Middle frontal gyrus (tissue), 1 donor: ENCODE data around the gene COL4A1.

Experiments
- DNase-seq: peaks from one replicate; pipeline ENCODE4 v3.0.0-alpha.2; 2015; ENCODE audit warnings: low spot score; ENCODE audit errors: extremely low spot score

The COL4A1 gene

DNA sequence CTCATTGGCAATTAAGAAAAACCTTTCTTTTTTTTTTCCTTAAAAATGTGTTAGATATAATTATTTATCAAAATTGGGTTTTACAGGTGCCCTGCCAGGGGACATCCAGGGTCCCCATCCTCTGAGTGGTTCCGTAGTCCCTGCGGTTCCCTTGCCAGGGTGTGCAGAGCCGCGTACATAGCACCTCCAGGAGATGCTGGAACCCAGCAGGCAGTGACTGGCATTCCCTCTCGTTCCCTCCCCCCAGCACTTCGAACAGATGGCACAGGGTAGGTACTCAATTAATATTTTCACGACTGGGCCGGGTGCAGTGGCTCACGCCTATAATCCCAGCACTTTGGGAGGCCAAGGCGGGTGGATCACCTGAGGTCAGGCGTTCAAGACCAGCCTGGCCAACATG, 82.0 kb downstream of the COL4A1 start:
- DNase-seq: no peak

DNA sequence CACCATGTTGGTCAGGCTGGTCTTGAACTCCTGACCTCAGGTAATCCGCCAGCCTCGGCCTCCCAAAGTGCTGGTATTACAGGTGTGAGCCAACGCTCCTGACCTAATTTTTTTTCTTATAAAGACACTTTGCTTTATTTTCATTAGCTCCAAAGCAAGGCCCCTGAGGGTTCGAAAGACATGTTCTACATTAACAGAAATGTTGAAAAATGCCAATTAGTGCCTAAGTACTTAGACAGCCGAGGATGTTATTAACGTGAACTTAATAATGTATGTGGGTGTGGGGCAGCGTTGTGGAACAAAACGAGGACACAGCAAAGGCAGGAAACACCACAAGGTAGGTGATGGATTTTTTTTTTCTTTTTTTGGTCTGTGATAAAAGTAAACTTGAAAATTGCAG, 82.4 kb downstream of the COL4A1 start:
- no peak for DNase-seq

- DNase-seq: no peak
These were observed 85.4 kb downstream of the COL4A1 start for GRCh38 chr13:110221406-110222117.

- no peak for DNase-seq
These were observed 86.5 kb downstream of the COL4A1 start for GRCh38 chr13:110220471-110220870.

- no peak for DNase-seq
These were observed 88.3 kb downstream of the COL4A1 start for GRCh38 chr13:110218581-110219201.

- DNase-seq: no peak
These were observed 89.1 kb downstream of the COL4A1 start for GRCh38 chr13:110217811-110218210.

DNA sequence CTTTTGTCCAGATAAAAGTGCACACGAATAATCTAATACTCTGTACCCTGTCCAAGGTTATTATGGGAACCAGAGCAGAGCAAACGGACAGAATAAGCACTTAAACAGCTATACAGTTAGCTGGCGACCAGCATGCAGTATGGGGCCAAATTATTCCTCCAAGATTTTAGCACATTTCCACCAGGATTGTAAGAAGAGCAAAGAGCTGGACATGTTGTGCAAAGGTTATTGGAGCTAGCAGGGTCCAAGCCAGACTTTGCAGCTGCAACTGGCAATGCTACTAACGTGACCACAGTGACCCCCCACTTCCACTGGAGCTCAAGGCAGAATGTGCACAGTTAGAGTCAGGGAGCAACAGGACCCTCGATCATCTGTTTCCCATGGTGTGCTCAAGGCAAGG, 89.9 kb downstream of the COL4A1 start:
- DNase-seq: no peak

GRCh38 chr13:110216398-110217041, 90.4 kb downstream of the COL4A1 start:
- DNase-seq: no peak

- no peak for DNase-seq
These were observed 91.0 kb downstream of the COL4A1 start for GRCh38 chr13:110216006-110216397.

DNA sequence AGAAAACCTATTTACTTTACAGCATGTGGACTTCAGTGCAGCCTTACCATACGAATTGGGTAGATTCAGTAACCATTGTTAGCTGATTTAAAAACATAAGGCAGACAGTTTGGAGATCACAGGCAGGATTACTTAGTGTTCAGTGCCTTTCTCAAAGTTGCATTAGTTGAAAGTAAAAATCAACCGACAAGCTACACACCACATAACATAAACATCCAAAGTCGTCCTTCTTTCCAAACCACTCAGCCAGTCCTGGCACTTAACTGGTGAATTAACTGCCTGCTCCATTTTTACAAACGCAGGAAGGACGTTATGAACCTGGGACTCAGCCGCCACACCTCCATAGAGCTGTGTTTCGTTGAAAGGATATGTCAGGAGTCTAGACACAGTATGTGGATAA, 91.4 kb downstream of the COL4A1 start:
- DNase-seq: no peak

GRCh38 chr13:110214637-110215036, 92.3 kb downstream of the COL4A1 start:
- no peak for DNase-seq

DNA sequence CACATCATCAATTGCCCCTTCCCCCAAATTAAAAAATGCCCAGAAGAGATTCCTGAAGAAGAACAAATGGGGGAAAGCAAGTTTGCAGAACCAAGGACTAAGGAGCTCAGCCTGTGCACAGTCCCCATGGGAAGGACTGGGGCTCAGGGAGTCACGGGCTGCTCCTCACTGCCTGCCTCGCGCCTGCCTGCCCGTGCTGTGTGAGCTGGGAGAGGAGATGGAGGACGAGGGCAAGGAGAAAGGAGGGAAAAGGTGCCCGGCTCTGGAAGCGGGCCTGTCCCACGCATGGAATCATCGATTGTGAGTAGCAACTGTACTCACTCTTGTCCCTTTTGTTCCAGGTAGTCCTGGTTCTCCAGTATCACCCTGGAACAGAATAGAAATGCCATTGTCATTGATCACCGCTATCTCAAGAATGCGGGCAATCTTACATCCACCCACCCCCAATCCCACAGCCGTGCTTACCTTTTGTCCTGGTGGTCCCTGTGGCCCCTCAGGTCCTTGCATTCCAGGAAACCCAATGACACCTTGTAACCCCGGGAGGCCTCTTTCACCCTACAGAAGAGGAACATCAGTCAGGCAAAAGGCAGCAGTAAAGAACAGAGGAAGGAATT, 93.4 kb downstream of the COL4A1 start:
- DNase-seq: no peak

GRCh38 chr13:110212529-110212928, 94.4 kb downstream of the COL4A1 start:
- no peak for DNase-seq

DNA sequence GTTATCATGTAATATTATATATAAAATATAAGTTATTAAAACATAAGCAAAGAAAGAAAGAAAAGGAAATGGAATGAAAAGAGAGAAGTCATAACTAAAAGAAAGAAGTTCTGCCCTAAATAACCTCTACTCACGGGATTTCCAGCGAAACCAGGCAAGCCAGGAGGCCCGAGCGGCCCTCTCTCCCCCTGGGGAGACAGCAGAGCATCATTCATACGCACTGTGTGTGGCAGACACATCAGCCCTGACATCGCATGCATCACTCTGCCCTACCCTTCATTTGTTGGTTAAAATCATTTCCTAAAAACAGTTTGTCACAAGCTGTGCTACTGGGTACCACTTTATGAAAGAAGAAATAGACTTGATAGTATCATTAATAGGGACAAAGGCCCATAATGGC, 95.2 kb downstream of the COL4A1 start:
- DNase-seq: no peak

- DNase-seq: no peak
These were observed 95.9 kb downstream of the COL4A1 start for GRCh38 chr13:110211046-110211445.

- no peak for DNase-seq
These were observed 96.4 kb downstream of the COL4A1 start for GRCh38 chr13:110210604-110210985.

DNA sequence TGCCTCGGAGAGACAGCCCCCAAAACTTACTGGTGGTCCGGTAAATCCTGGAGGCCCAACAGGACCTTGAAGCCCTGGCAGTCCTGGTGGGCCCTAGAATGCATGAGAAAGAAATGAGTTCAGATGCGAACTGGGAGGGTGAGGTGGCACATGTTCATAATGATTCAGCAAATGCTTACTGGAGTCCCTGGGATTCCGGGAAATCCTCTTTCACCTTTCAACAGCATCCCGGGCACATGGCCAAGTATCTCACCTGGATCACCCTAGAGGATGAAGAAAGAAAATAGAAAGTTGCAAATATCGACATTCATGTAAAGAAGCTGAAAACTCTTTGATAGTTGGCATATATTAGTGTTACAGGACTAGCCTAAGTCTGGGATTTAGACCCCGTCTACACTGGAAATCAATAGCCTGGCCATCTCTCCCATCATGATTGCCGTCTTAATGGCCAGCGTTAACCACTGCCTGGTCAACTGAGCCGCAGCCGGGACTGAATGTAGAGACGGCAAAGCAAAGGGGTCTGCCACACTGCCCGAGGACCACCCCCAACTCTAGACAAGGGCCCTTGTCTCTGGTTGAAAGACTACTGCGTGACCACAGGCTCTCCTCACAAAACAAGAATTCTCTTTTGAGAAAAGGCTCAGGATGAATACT, 96.9 kb downstream of the COL4A1 start:
- no peak for DNase-seq

GRCh38 chr13:110208116-110208515, 98.8 kb downstream of the COL4A1 start:
- DNase-seq: no peak

DNA sequence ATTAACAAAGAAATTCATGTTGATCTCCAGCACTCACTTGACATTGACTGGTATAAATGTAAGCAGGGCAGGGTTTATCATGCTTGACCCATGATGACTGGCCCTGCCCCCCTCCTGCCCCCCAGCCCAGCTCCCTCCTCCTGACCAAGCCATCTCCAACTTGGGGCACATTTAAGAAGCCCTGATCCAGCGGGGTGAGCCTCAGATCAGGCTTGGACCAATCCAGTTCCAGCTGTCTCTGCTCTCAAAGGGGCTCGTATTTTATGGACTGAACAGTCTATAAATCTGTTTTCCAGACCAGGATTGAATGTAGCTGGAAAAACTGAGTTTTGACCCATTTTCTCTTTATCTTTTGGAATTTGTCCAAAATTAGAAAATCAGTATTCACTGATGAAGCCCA, 100.0 kb downstream of the COL4A1 start:
- no peak for DNase-seq

DNA sequence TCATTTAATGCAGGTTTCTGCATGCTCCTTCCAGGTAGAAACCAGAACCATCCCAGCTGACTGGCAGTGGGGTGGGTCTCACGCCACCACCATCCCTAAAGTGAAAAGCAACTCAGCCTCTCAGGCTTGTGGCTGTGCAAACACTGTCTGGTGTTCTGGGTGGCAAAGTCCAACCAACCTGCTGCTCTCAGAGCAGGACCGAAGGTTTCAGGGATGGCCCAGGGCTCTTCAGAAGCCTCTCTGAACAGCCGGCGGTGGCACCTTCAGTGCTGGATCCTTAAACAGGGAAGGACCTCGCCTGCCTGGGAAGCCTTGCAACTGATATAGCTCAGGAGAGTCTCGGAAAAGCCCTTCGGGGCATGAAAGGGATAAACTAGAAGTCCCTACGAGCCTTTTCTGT, 100.8 kb downstream of the COL4A1 start:
- no peak for DNase-seq

DNA sequence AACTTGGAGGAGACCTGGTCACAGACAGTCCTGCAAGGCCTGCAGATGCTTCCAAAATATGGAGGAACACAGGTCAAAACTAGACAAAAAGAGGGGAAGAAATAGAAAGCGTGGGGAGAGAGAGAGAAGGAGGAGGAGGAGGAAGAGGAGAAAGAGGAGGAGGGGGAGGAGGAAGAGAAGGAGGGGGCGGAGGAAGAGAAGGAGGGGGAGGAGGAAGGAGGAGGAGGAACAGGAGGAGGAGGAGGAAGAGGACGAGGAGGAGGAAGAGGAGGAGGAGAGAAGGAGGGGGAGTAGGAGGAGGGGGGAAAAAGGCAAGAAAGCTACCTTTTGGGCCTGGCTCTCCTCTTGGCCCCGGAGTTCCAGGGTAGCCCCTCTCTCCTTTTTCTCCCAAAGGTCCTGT, 105.8 kb downstream of the COL4A1 start:
- DNase-seq: no peak
